ENCODE data around the gene ARHGAP6. TPM values are rescaled to one million over a fixed set of nuclear protein-coding genes. Genes with fewer than 3 reads are reported as not detected.
A peak's percentile ranks its signal among the peaks of the same experiment; 100 is the strongest.

Gene ARHGAP6
- total RNA-seq, 4 donors from 2014 or later: 0.64 to 9.5 (median 2.3) TPM

DNA sequence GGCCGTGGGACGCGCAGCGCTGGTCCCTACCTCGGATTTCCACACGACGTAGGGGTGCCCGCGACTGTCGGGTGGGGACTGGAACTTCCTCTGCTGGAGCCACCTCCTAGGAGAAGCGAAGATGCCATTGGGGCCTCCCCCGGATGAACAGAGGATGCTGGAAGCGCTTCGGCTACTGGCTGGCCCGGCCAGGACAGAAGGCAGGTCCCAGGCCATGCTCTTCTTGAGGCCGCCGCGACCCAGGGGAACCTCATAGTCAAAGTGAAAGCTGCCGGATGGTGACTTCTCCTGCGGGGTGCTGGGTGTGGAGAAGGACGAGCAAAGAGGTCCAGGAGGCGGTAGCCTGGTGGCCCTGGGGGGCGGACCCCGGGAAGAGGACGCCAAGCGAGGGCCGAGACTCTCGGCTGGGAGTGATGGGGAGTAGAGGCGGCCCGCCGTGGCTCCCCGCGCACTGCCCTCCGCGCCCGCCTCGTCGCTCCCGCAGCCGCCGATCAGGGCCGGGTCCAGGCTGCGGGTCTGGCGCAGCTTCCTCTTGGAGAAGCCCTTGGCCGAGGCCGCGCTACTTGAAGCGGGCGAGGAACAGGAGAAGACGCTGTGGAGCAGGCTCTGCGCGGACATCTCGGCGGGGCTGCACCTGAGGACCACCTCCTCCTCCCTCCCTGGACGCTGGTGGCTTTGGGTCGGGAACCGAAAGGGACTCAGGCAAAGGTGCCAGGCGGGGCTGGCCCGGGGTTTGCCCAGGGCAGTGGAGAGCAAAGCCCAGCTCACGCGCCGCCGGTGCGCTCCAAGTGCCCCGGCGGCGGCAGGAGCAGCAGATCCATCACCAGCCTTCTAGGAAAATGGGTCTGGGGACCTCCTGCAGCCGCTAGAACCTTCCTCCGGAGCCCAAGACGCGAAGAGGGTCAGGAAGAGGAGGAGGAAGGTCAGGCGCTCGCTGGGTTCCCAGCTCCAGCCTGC, 1.2 kb downstream of the ARHGAP6 start:
- Histone ChIP-seq H3K27ac (peak overlapping the region in 3 of 4 donors; percentile 56 to 80 (median 73)), H3K4me3 (peak overlapping the region; percentile 22 to 62 (median 45)), H3K36me3 (no peaks in the 10 kb centered on the region), H3K27me3 (peaks cover 0 to 44% (median 2%) of the 10 kb centered on the region in 4 donors), H3K4me1 (peaks cover 0 to 21% (median 3%) of the 10 kb centered on the region in 3 donors), H3K9me3 (no peaks in the 10 kb centered on the region)
- intact Hi-C loops (cut with DNase I): no loop called here
- WGBS, 2 donors: 5 to 20% methylated on average over 1 to 4 of the region's 73 CpGs
- no peak for TF ChIP-seq POLR2A (IDR thresholded peaks at IDR 0.05)
- TF ChIP-seq, protein P1, sequence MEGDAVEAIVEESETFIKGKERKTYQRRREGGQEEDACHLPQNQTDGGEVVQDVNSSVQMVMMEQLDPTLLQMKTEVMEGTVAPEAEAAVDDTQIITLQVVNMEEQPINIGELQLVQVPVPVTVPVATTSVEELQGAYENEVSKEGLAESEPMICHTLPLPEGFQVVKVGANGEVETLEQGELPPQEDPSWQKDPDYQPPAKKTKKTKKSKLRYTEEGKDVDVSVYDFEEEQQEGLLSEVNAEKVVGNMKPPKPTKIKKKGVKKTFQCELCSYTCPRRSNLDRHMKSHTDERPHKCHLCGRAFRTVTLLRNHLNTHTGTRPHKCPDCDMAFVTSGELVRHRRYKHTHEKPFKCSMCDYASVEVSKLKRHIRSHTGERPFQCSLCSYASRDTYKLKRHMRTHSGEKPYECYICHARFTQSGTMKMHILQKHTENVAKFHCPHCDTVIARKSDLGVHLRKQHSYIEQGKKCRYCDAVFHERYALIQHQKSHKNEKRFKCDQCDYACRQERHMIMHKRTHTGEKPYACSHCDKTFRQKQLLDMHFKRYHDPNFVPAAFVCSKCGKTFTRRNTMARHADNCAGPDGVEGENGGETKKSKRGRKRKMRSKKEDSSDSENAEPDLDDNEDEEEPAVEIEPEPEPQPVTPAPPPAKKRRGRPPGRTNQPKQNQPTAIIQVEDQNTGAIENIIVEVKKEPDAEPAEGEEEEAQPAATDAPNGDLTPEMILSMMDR (IDR thresholded peaks at IDR 0.05): no peak
- no peak for DNase-seq

DNA sequence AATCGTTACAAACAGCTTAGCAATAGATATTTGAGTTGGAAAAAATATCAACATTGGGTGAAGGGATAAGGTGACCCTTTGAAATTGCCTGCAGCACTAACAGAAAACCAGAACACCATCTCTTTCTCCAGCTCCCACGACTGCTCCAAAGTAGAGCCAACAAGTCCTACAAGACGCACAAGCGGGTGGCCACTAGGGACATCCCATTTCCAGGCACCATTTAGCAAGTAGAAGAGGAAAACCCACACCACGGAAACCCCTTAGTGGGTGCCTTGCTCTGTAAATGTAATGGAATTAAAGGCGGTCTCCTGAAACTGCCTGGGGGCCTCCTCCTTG, 1.9 kb downstream of the ARHGAP6 start:
- 58 to 63% methylated on average over 2 to 5 of the region's 6 CpGs for WGBS, 2 donors
- TF ChIP-seq, protein P1 (IDR thresholded peaks at IDR 0.05): no peak
- TF ChIP-seq POLR2A (IDR thresholded peaks at IDR 0.05): no peak
- Histone ChIP-seq H3K27ac (peak overlapping the region in 3 of 4 donors; percentile 56 to 80 (median 73)), H3K9me3 (no peaks in the 10 kb centered on the region), H3K4me3 (peak overlapping the region; percentile 22 to 62 (median 45)), H3K36me3 (no peaks in the 10 kb centered on the region), H3K4me1 (peaks cover 0 to 21% (median 3%) of the 10 kb centered on the region in 3 donors), H3K27me3 (peaks cover 0 to 44% (median 2%) of the 10 kb centered on the region in 4 donors)
- DNase-seq: no peak
- intact Hi-C loops (cut with DNase I): no loop called here

DNA sequence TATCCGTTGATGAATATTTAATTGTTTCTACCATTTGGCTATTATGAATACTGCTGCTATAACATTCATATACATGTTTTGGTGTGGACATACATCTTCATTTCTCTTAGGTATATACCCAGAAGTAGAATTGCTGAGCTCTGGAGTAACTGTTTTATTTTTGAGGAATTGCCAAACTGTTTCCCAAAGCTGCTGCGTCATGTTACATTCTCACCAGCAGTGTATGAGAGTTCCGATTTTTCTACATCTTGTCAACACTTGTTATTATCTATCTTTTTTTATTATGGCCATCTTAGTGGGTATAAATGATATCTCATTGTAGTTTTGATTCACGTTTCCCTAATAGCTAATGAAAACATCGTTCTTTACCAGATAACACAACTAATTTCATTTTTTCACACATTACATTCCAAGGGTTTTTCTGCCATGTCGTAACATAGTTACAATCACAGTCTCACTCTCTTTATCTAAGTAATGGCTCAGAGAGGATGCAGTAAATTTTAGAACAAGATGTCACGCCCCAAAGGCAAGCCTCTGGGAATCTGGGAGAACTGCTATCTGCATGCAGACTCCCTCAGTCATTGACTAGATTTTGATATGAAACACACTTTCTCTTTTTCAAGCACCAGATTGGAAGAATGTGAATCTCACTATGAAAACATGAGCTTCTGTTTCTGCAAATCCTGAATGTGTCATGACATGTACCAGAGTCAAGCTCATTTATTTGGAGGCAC, 10.3 kb downstream of the ARHGAP6 start:
- WGBS, 2 donors: 71 to 78% methylated on average over 7 of the region's 7 CpGs
- TF ChIP-seq POLR2A (IDR thresholded peaks at IDR 0.05): no peak
- TF ChIP-seq, protein P1 (IDR thresholded peaks at IDR 0.05): no peak
- Histone ChIP-seq H3K36me3 (no peaks in the 10 kb centered on the region), H3K27me3 (no peaks in the 10 kb centered on the region), H3K27ac (no peak overlapping the region), H3K9me3 (no peaks in the 10 kb centered on the region), H3K4me1 (no peaks in the 10 kb centered on the region), H3K4me3 (no peak overlapping the region)
- intact Hi-C loops (cut with DNase I): no loop called here
- no peak for DNase-seq

DNA sequence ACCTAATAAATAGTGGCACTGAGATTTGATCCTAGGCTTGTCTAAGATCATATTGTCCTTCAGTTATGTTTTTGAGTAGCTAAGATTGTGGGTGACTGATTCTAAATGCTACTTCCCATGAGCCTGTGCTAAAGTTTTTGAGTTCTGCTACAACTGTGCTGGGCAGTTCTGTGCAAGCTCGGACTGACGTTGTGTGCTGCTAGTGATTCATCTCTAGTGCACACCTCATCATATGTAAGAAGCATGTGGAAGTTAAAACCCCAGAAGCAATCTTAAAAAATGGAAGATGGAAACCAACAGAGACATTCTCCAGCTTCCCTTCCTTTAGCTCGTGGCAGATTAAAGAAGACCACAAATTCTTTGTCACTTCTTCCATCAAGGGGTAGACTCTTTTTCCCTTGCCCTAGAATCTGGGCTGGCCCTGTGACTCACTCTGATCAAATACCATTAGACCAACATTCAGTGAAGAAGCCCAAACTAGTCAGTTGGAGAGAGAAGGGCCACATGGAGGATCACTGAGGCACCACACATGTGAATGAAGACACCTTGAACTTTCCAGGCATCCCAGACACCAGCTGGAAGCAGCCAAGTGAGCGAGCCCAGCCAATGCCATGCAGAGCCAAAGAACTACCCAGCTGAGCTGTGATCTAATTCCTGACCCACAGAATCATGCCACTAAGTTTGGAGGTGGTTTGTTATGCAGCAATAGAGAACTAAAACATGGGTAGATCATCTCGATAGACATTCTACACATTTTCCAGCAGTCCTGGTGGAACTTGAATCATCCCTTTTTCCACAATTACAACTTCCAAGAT, 16.8 kb downstream of the ARHGAP6 start:
- intact Hi-C loops (cut with DNase I): no loop called here
- no peaks in the 10 kb centered on the region for H3K4me1 ChIP-seq
- no peak for TF ChIP-seq POLR2A (IDR thresholded peaks at IDR 0.05)
- TF ChIP-seq, protein P1 (IDR thresholded peaks at IDR 0.05): no peak
- DNase-seq: no peak
- WGBS, 2 donors: 50 to 57% methylated on average over 5 of the region's 5 CpGs
- H3K36me3 ChIP-seq: no peaks in the 10 kb centered on the region
- no peak overlapping the region for H3K27ac ChIP-seq
- no peaks in the 10 kb centered on the region for H3K27me3 ChIP-seq
- H3K4me3 ChIP-seq: no peak overlapping the region
- H3K9me3 ChIP-seq: no peaks in the 10 kb centered on the region
